Left lung (tissue), 10 donors: ENCODE data around the gene TNFAIP8L1. TPM values are rescaled to one million over a fixed set of nuclear protein-coding genes. Genes with fewer than 3 reads are reported as not detected.
"Not testable (repeated sequence)": the region's sequence is repeated elsewhere in the genome, so short reads cannot be mapped to it uniquely, and the experiment has no call there.

Experiments used
- ATAC-seq: fragments of 200-7000 bp; cut with Tn5 transposase; one replicate; pipeline ENCODE4 v1.9.1; 2020; ENCODE audit warnings: moderate library complexity
- DNase-seq, 4 donors: peaks; one replicate each; pipeline ENCODE4 v3.0.0-alpha.2; 2013 to 2020
- H3K27ac ChIP-seq, 2 donors: fragments of 200-600 bp; sonication (generic) in 1 of 2; one replicate each; pipeline versions ENCODE4 v1.5.0 to v1.8.0; 2020 to 2021
- H3K27me3 ChIP-seq, 2 donors: fragments of 200-600 bp; sonication (generic) in 1 of 2; one replicate each; pipeline versions ENCODE4 v1.5.0 to v1.8.0; 2020 to 2021
- H3K36me3 ChIP-seq, 2 donors: fragments of 200-600 bp; sonication (generic) in 1 of 2; one replicate each; pipeline versions ENCODE4 v1.5.0 to v1.8.0; 2020 to 2021
- H3K4me1 ChIP-seq, 2 donors: fragments of 200-600 bp; one replicate each; pipeline ENCODE4 v1.8.0; 2021
- H3K4me3 ChIP-seq, 2 donors: fragments of 200-600 bp; sonication (generic) in 1 of 2; one replicate each; pipeline versions ENCODE4 v1.5.0 to v1.8.0; 2020 to 2021; ENCODE audit warnings: mild to moderate bottlenecking in 1 of 2
- H3K9me3 ChIP-seq, 2 donors: fragments of 200-600 bp; sonication (generic) in 1 of 2; one replicate each; pipeline versions ENCODE4 v1.5.0 to v1.8.0; 2020 to 2021
- intact Hi-C, 2 donors: fragments of 100-400 bp; cut with DNase I; formaldehyde crosslinking; loops; one replicate each; pipeline versions ENCODE4 v1.11.2 to v1.14.2; 2022
- polyA plus RNA-seq, 6 donors: library from polyadenylated mRNA; unstranded; fragments of 120-200 nt; gene quantifications; one replicate each; pipeline ENCODE4 v1.2.1, GENCODE V29; 2013; ENCODE audit not compliant: insufficient read length in 6 of 6
- total RNA-seq, 2 donors: library from RNA; stranded (reverse); fragmentation: NEBNext Ultra II Directional; extraction: Animal tissue kit (Norgen Biotek cat#: 25700); gene quantifications; one replicate each; pipeline ENCODE4 v1.2.1, GENCODE V29; 2021
- TF ChIP-seq, protein P1 (sequence below), 2 donors: fragments of 200-600 bp; sonication (generic) in 1 of 2; IDR thresholded peaks; one replicate each; pipeline versions ENCODE4 v1.5.0 to v1.8.0; 2021; ENCODE audit warnings: antibody characterized with exemption in 2 of 2
- donor health status: DM: no; HTN: yes; CAD: no.
- donor health status: DM: no; HTN: no; CAD: no.

TNFAIP8L1 gene
- total and polyA plus RNA-seq, 8 donors, result 5.9 to 17.9 (median 15.9) TPM

DNA sequence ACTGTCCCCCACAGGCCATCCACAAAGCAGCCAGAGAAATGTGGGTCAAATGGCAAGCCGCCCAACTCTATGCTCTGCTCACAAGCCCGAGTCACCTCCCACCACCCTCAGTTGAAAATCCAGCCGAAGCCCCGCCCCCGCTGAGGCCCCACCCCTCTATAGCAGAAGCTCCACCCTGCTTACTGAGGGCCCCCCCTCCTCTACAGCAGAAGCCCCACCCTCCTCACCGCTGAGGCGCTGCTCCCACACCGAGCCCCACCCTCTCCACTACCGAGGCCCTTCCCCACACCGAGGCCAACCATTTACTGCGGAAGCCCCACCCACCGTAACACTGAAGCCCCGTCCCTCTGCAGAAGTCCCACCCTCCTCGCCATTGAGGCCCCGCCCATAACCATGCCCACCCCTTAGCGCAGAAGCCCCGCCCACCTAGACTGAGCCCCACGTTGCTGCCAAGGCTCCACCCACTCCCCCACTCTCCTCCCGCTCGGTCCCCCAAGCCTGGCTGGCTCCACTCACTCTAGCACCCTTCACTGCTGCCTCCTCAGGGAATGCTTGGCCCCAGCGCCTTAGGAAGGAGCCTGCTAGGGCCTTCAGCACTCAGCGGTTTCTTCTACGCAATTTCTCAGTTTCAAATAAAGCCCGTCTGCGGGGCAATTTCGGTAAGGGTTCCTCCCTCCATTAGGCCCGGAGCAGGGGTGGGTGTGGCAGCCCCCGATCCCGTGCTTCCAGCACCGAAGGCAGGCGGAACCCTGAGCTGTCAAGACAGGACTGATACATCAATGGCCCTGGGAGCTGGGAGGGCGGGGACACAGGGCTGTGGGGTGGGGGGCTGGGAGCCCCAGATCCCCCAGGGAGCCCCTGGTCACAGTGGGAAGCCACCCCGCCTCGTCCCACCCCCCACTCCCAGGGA lies 39.8 kb downstream of the TNFAIP8L1 start:
- DNase-seq, result no peak
- Histone ChIP-seq H3K4me3 (no peak overlapping the region), H3K36me3 (peaks cover 0 to 93% of the 10 kb centered on the region in 2 donors), H3K27me3 (no peaks in the 10 kb centered on the region), H3K9me3 (no peaks in the 10 kb centered on the region), H3K4me1 (no peaks in the 10 kb centered on the region), H3K27ac (no peak overlapping the region)
- intact Hi-C loops, result no loop called here
- TF ChIP-seq, protein P1, sequence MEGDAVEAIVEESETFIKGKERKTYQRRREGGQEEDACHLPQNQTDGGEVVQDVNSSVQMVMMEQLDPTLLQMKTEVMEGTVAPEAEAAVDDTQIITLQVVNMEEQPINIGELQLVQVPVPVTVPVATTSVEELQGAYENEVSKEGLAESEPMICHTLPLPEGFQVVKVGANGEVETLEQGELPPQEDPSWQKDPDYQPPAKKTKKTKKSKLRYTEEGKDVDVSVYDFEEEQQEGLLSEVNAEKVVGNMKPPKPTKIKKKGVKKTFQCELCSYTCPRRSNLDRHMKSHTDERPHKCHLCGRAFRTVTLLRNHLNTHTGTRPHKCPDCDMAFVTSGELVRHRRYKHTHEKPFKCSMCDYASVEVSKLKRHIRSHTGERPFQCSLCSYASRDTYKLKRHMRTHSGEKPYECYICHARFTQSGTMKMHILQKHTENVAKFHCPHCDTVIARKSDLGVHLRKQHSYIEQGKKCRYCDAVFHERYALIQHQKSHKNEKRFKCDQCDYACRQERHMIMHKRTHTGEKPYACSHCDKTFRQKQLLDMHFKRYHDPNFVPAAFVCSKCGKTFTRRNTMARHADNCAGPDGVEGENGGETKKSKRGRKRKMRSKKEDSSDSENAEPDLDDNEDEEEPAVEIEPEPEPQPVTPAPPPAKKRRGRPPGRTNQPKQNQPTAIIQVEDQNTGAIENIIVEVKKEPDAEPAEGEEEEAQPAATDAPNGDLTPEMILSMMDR (IDR thresholded peaks at IDR 0.05), result no peak
- no peak for ATAC-seq

DNA sequence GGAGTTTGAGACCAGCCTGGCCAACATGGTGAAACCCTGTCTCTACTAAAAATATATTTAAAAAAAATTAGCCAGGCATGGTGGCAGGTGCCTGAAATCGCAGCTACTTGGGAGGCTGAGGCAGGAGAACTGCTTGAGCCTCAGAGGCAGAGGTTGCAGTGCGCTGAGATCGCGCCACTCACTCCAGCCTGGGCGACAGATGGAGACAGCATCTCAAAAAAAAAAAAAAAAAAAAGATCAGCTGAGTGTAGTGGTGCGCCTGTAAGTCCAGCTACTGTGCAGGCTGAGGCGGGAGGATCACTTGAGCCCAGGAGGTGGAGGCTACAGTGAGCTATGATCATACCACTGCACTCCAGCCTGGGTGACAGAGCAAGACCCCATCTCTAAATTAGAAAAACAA lies 40.7 kb downstream of the TNFAIP8L1 start:
- H3K27me3 ChIP-seq, intact Hi-C loops, ATAC-seq: not testable (repeated sequence)

DNA sequence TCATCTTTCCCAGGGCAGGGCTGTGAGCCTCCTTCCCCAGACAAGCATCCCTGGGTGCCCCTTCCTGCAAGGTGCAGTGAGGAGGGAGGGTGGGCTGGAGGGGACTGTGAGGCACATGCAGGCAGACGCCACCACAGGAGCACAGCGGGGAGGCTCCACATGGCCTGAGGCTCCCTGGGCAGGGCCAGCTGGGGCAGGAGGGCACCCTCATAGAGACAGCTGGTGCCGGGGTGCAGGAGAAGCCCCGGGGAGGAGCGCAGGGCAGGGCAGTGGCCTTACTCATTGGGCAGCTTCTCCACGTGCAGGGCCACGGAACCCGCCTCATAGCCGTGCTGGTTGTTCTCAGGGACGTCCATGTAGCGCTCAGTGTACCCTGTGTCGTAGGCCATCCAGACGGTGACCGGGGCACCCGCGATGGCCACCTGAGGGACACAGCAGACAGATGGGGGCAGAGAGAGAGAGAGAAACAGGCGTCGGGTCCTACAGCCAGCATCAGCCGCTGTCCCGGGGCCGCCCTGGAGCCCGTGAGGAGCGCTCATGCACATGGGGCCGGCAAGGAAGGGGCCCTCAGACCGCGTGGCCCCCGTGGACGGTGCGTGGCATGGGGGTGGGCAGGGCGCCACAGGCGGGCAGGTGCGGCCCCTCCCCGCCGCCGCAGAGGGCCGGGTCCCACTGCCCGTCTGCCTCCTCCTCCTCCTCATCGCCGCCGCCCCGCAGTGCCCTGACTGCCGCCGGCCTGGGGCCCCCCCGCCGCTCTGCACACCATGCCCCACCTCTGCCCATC lies 43.3 kb downstream of the TNFAIP8L1 start:
- Histone ChIP-seq H3K27ac (no peak overlapping the region), H3K4me1 (no peaks in the 10 kb centered on the region), H3K27me3 (no peaks in the 10 kb centered on the region), H3K4me3 (no peak overlapping the region), H3K9me3 (no peaks in the 10 kb centered on the region), H3K36me3 (peaks cover 0 to 97% of the 10 kb centered on the region in 2 donors)
- intact Hi-C loops, result no loop called here
- DNase-seq (no peak), ATAC-seq (no peak)
- TF ChIP-seq, protein P1 (IDR thresholded peaks at IDR 0.05), result no peak

More for the DNA sequence above, 40.7 kb downstream of the TNFAIP8L1 start:
- not testable (repeated sequence) for H3K9me3 ChIP-seq, DNase-seq, H3K27ac ChIP-seq, H3K4me1 ChIP-seq, H3K4me3 ChIP-seq
- H3K36me3 ChIP-seq, result peaks cover 0 to 97% of the 10 kb centered on the region in 2 donors

DNA sequence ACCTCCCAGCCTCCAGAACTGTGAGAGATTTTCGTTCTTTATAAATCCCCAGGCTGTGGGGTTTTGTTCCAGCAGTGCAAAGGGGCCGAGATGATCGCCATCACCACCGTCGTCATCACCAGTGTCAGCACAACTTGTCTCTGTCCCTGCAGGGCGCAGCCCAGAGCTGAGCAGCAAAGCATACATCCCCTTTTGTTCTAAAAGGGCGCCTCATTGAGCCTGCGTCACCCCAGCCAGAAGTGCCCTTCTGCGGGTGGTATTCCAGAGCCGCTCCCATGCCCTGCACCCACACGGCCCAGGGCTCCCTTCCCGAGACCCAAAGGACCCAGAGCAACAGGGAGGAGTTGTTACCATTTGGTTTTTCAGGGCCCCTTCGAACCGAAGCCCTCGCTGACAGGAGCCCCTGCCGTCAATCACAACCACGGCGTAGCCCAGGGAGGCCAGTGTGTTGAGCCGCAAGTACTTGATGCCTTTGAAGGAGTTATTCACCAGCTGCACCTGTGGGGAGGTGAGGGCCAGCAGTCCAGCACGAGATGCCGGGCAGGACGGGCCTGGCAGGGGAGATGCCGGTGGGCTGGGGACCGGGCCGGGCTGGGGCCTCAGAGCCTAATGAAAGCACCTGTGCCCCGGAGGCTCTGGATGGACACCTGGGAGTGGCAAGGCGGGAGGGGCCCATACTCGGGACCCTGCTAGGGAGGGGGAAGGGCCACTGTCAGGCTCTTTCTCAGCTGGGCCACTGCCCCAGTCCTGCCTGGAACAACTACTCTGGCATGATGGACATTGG lies 45.2 kb downstream of the TNFAIP8L1 start:
- Histone ChIP-seq H3K9me3 (no peaks in the 10 kb centered on the region), H3K4me1 (no peaks in the 10 kb centered on the region), H3K27ac (no peak overlapping the region), H3K4me3 (no peak overlapping the region), H3K27me3 (no peaks in the 10 kb centered on the region), H3K36me3 (peaks cover 0 to 100% of the 10 kb centered on the region in 2 donors)
- intact Hi-C loops, result no loop called here
- no peak for DNase-seq
- TF ChIP-seq, protein P1 (IDR thresholded peaks at IDR 0.05), result no peak
- ATAC-seq, result no peak

DNA sequence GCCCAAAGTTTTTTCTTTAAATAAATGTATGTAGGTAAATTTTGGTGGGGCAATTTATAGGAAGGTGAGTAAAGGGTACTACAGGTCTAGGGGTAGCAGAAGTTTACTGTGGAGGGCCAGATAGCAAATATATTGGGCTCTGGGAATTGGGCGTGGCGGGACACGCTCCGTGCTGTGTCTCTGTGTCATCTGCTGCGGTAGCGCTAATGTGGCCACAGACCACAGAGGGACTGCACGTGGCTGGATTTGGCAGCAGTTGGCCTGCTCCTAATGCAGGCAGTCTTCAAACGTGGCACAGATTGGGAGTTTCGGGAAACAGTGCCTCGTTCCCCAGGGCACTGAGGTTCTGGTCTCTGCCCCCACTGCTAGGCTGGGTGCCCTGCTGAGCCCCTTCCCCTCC lies 47.4 kb downstream of the TNFAIP8L1 start:
- no peak for ATAC-seq
- no peak overlapping the region for H3K27ac ChIP-seq
- intact Hi-C loops, result no loop called here
- no peak overlapping the region for H3K4me3 ChIP-seq
- H3K4me1 ChIP-seq, result no peaks in the 10 kb centered on the region
- H3K36me3 ChIP-seq, result peaks cover 0 to 98% of the 10 kb centered on the region in 2 donors
- no peaks in the 10 kb centered on the region for H3K9me3 ChIP-seq
- no peaks in the 10 kb centered on the region for H3K27me3 ChIP-seq
- TF ChIP-seq, protein P1 (IDR thresholded peaks at IDR 0.05), result no peak
- no peak for DNase-seq
